Prostate gland (tissue), 2 donors: ENCODE measurements around the gene GSG1L. TPM values are rescaled to one million over a fixed set of nuclear protein-coding genes. Genes with fewer than 3 reads are reported as not detected.
"Not testable (repeated sequence)": the region's sequence is repeated elsewhere in the genome, so short reads cannot be mapped to it uniquely, and the experiment has no call there.

Experiments used
- DNase-seq: peaks from one replicate; pipeline ENCODE4 v3.0.0-alpha.2; 2019; ENCODE audit warnings: low spot score
- H3K27ac ChIP-seq, 2 donors: fragments of 200-600 bp; sonication (generic); 2 replicates each; pipeline ENCODE4 v1.5.1; 2017 to 2019
- H3K27me3 ChIP-seq: fragments of 200-600 bp; sonication (generic); replicated peaks from 2 replicates; pipeline ENCODE4 v1.5.1; 2019; ENCODE audit not compliant: insufficient read depth
- H3K36me3 ChIP-seq, 2 donors: fragments of 200-600 bp; sonication (generic); 1 replicate in 1 of 2; 2 replicates in 1 of 2; pipeline versions ENCODE4 v1.5.1 to v1.8.1; 2017 to 2019
- H3K4me1 ChIP-seq: fragments of 200-600 bp; sonication (generic); replicated peaks from 2 replicates; pipeline ENCODE4 v1.5.1; 2019
- H3K4me3 ChIP-seq, 2 donors: fragments of 200-600 bp; sonication (generic); 2 replicates each; pipeline ENCODE4 v1.5.1; 2017 to 2019
- H3K9me3 ChIP-seq: fragments of 200-600 bp; sonication (generic); 2 replicates; pipeline ENCODE4 v1.5.1; 2017
- CTCF ChIP-seq, 4 experiments: fragments of 200-600 bp in 2 of 4; fragments of 450-650 bp in 2 of 4; sonication (generic) in 2 of 4; IDR thresholded peaks; 1 replicate in 3 of 4; 2 replicates in 1 of 4; pipeline ENCODE4 v1.5.1; 2016 to 2019; ENCODE audit warnings: antibody characterized with exemption in 4 of 4, mild to moderate bottlenecking in 2 of 4, moderate library complexity in 2 of 4
- POLR2A ChIP-seq: fragments of 450-650 bp; IDR thresholded peaks from one replicate; pipeline ENCODE4 v1.6.1; 2016; ENCODE audit warnings: antibody characterized with exemption, mild to moderate bottlenecking
- POLR2AphosphoS5 ChIP-seq: sonication (generic); formaldehyde crosslinking; IDR thresholded peaks from one replicate; pipeline ENCODE4 v1.6.1; 2017; ENCODE audit warnings: antibody characterized with exemption
- WGBS: methylation state at CpG from one replicate; pipeline ENCODE4 v1.1.5; 2018; 5-methylcytosine and 5-hydroxymethylcytosine counted together
- intact Hi-C: fragments of 100-400 bp; cut with DNase I; formaldehyde crosslinking; loops from one replicate; pipeline ENCODE4 v1.14.2; 2022
- total RNA-seq, 2 donors: library from RNA; depleted of rRNA; stranded (reverse); fragments of >200 nt; gene quantifications; one replicate each; pipeline ENCODE4 v1.1.0, GENCODE V29; 2016

Gene GSG1L
- total RNA-seq, 2 donors from 2014 or later = 0.91 TPM; not detected in 1

GRCh38 chr16:27943766-27944165 is 119.7 kb downstream of the GSG1L start:
- intact Hi-C loops = no loop called here
- TF ChIP-seq POLR2AphosphoS5 = no peak
- H3K9me3 ChIP-seq = no peaks in the 10 kb centered on the region
- no peaks in the 10 kb centered on the region for H3K4me1 ChIP-seq
- no peak for DNase-seq
- no peaks in the 10 kb centered on the region for H3K27me3 ChIP-seq
- WGBS = 87% methylated on average over 2 of the region's 2 CpGs
- H3K4me3 ChIP-seq = no peak overlapping the region
- no peaks in the 10 kb centered on the region for H3K36me3 ChIP-seq
- no peak overlapping the region for H3K27ac ChIP-seq

GRCh38 chr16:27942071-27942470 is 121.4 kb downstream of the GSG1L start:
- H3K4me3 ChIP-seq, H3K4me1 ChIP-seq, H3K27me3 ChIP-seq, H3K27ac ChIP-seq, DNase-seq, intact Hi-C loops, H3K36me3 ChIP-seq, H3K9me3 ChIP-seq: not testable (repeated sequence)
- WGBS = 91% methylated on average over 5 of the region's 5 CpGs

- TF ChIP-seq CTCF (IDR thresholded peaks at IDR 0.05) (no peak), POLR2AphosphoS5 (no peak), POLR2A (no peak)
- WGBS = 82% methylated on average over 7 of the region's 7 CpGs
- Histone ChIP-seq H3K36me3 (no peaks in the 10 kb centered on the region), H3K4me1 (no peaks in the 10 kb centered on the region), H3K27ac (no peak overlapping the region), H3K9me3 (no peaks in the 10 kb centered on the region), H3K27me3 (no peaks in the 10 kb centered on the region), H3K4me3 (no peak overlapping the region)
- intact Hi-C loops = no loop called here
- DNase-seq = no peak
Measured at GRCh38 chr16:27935076-27935475, 128.4 kb downstream of the GSG1L start.

- intact Hi-C loops = no loop called here
Measured at GRCh38 chr16:27932542-27933135, 130.9 kb downstream of the GSG1L start.

GRCh38 chr16:27929818-27930217 is 133.7 kb downstream of the GSG1L start:
- WGBS = 82% methylated on average over 3 of the region's 3 CpGs
- TF ChIP-seq CTCF (IDR thresholded peaks at IDR 0.05) (no peak), POLR2AphosphoS5 (no peak), POLR2A (no peak)
- H3K27ac ChIP-seq = no peak overlapping the region
- no peaks in the 10 kb centered on the region for H3K27me3 ChIP-seq
- intact Hi-C loops = no loop called here
- H3K36me3 ChIP-seq = no peaks in the 10 kb centered on the region
- H3K4me1 ChIP-seq = no peaks in the 10 kb centered on the region
- no peak overlapping the region for H3K4me3 ChIP-seq
- no peak for DNase-seq
- no peaks in the 10 kb centered on the region for H3K9me3 ChIP-seq

More at GRCh38 chr16:27932542-27933135, 130.9 kb downstream of the GSG1L start:
- Histone ChIP-seq H3K4me1 (no peaks in the 10 kb centered on the region), H3K27me3 (no peaks in the 10 kb centered on the region), H3K9me3 (no peaks in the 10 kb centered on the region), H3K4me3 (no peak overlapping the region), H3K27ac (no peak overlapping the region), H3K36me3 (no peaks in the 10 kb centered on the region)
- TF ChIP-seq CTCF (IDR thresholded peaks at IDR 0.05) = no peak
- no peak for TF ChIP-seq POLR2A
- TF ChIP-seq POLR2AphosphoS5 = no peak
- 57% methylated on average over 3 of the region's 3 CpGs for WGBS
- DNase-seq = no peak

- Histone ChIP-seq H3K9me3 (no peaks in the 10 kb centered on the region), H3K36me3 (no peaks in the 10 kb centered on the region), H3K4me3 (no peak overlapping the region), H3K27ac (no peak overlapping the region), H3K27me3 (no peaks in the 10 kb centered on the region), H3K4me1 (no peaks in the 10 kb centered on the region)
- intact Hi-C loops = no loop called here
- no peak for TF ChIP-seq CTCF (IDR thresholded peaks at IDR 0.05)
- TF ChIP-seq POLR2A = no peak
- no peak for TF ChIP-seq POLR2AphosphoS5
- 39% methylated on average over 6 of the region's 6 CpGs for WGBS
- no peak for DNase-seq
Measured at GRCh38 chr16:27928542-27928941, 135.0 kb downstream of the GSG1L start.
